GM13977 (cell line): ENCODE results near the gene CRAT.
A peak's percentile ranks its signal among the peaks of the same experiment; 100 is the strongest.

Experiments used
- DNase-seq: peaks from one replicate; pipeline ENCODE4 v3.0.0; 2012; ENCODE audit warnings: low spot score
- CTCF ChIP-seq: IDR thresholded peaks from 2 replicates; pipeline ENCODE4 v1.5.1; 2012; ENCODE audit warnings: mild to moderate bottlenecking, control low read depth; ENCODE audit not compliant: insufficient read depth; ENCODE audit errors: extremely low read depth, missing control alignments
- in situ Hi-C: fragments of 300-500 bp; cut with MboI; formaldehyde crosslinking; loops from one replicate; pipeline ENCODE4 v1.12.0; 2022; ENCODE audit warnings: low sequenced_read_pairs, low pct_unique_long_range_greater_than_20kb, mixed read lengths, inconsistent platforms; ENCODE audit not compliant: unreplicated experiment

CRAT gene

GRCh38 chr9:129111528-129112151 is 1.0 kb upstream of the CRAT start:
- peak; percentile 67 for DNase-seq
- in situ Hi-C loops: no loop called here
- no peak for TF ChIP-seq CTCF

- in situ Hi-C loops: no loop called here
- TF ChIP-seq CTCF: no peak
- no peak for DNase-seq
These were observed 447 bp downstream of the CRAT start for GRCh38 chr9:129109952-129110739.

- in situ Hi-C loops: no loop called here
- TF ChIP-seq CTCF: no peak
- DNase-seq: no peak
These were observed 1.1 kb downstream of the CRAT start for GRCh38 chr9:129109537-129109903.

GRCh38 chr9:129108805-129109536 is 1.6 kb downstream of the CRAT start:
- no peak for TF ChIP-seq CTCF
- DNase-seq: no peak
- in situ Hi-C loops: no loop called here

GRCh38 chr9:129108083-129108804 is 2.3 kb downstream of the CRAT start:
- no peak for DNase-seq
- TF ChIP-seq CTCF: no peak
- in situ Hi-C loops: no loop called here

GRCh38 chr9:129107651-129108050 is 2.9 kb downstream of the CRAT start:
- in situ Hi-C loops: no loop called here
- no peak for TF ChIP-seq CTCF
- DNase-seq: no peak
